NB4 (cell line): ENCODE measurements around the gene DAAM1.

Experiments used
- CTCF ChIP-seq: IDR thresholded peaks from one replicate; pipeline ENCODE4 v1.5.1; 2012; ENCODE audit warnings: low read depth, low read length
- MAX ChIP-seq: IDR thresholded peaks from 2 replicates; pipeline ENCODE4 v1.6.1; 2011; ENCODE audit warnings: low read depth, low read length
- POLR2A ChIP-seq: IDR thresholded peaks from 2 replicates; pipeline ENCODE4 v1.6.1; 2011; ENCODE audit warnings: mild to moderate bottlenecking; ENCODE audit not compliant: insufficient read length; ENCODE audit errors: extremely low read depth

- TF ChIP-seq CTCF (no peak), MAX (no peak), POLR2A (no peak)
These were observed 210.4 kb downstream of the DAAM1 start for GRCh38 chr14:59398841-59399240.
